Suprapubic skin (tissue), 4 donors: ENCODE data around the gene MAPK12. TPM values are rescaled to one million over a fixed set of nuclear protein-coding genes. Genes with fewer than 3 reads are reported as not detected.

Experiments used
- DNase-seq, 2 donors: peaks; one replicate each; pipeline ENCODE4 v3.0.0-alpha.2; 2019; ENCODE audit warnings: low spot score in 2 of 2
- H3K27ac ChIP-seq: fragments of 200-600 bp; sonication (generic); one replicate; pipeline ENCODE4 v1.5.1; 2019
- H3K27me3 ChIP-seq: fragments of 200-600 bp; sonication (generic); one replicate; pipeline ENCODE4 v1.5.1; 2019
- H3K36me3 ChIP-seq: fragments of 200-600 bp; sonication (generic); one replicate; pipeline ENCODE4 v1.5.1; 2019
- H3K4me1 ChIP-seq: fragments of 200-600 bp; sonication (generic); one replicate; pipeline ENCODE4 v1.5.1; 2019
- H3K4me3 ChIP-seq: fragments of 200-600 bp; sonication (generic); one replicate; pipeline ENCODE4 v1.5.1; 2019; ENCODE audit warnings: mild to moderate bottlenecking
- H3K9me3 ChIP-seq: fragments of 200-600 bp; sonication (generic); one replicate; pipeline ENCODE4 v1.5.1; 2019
- EP300 ChIP-seq: sonication (generic); formaldehyde crosslinking; IDR thresholded peaks from one replicate; pipeline ENCODE4 v1.6.1; 2017; ENCODE audit warnings: antibody characterized with exemption
- POLR2A ChIP-seq, 2 donors: fragments of 450-650 bp; IDR thresholded peaks; one replicate each; pipeline ENCODE4 v1.6.1; 2017; ENCODE audit warnings: antibody characterized with exemption in 2 of 2, mild to moderate bottlenecking in 2 of 2, moderate library complexity in 2 of 2
- POLR2AphosphoS5 ChIP-seq, 3 donors: sonication (generic); formaldehyde crosslinking; IDR thresholded peaks; one replicate each; pipeline ENCODE4 v1.6.1; 2017; ENCODE audit warnings: antibody characterized with exemption in 3 of 3
- WGBS: methylation state at CpG from one replicate; pipeline ENCODE4 v1.1.5; 2018; 5-methylcytosine and 5-hydroxymethylcytosine counted together
- total RNA-seq, 4 donors: library from RNA; depleted of rRNA; stranded (reverse); fragments of >200 nt; gene quantifications; one replicate each; pipeline ENCODE4 v1.1.0, GENCODE V29; 2016
- TF ChIP-seq, protein P1 (sequence below), 2 donors: fragments of 200-600 bp in 1 of 2; fragments of 450-650 bp in 1 of 2; sonication (generic) in 1 of 2; IDR thresholded peaks; one replicate each; pipeline ENCODE4 v1.5.1; 2016 to 2019; ENCODE audit warnings: antibody characterized with exemption in 2 of 2, mild to moderate bottlenecking in 1 of 2, moderate library complexity in 1 of 2

The MAPK12 gene
- total RNA-seq, 4 donors from 2014 or later, result 1.3 to 5.7 (median 3.3) TPM

DNA sequence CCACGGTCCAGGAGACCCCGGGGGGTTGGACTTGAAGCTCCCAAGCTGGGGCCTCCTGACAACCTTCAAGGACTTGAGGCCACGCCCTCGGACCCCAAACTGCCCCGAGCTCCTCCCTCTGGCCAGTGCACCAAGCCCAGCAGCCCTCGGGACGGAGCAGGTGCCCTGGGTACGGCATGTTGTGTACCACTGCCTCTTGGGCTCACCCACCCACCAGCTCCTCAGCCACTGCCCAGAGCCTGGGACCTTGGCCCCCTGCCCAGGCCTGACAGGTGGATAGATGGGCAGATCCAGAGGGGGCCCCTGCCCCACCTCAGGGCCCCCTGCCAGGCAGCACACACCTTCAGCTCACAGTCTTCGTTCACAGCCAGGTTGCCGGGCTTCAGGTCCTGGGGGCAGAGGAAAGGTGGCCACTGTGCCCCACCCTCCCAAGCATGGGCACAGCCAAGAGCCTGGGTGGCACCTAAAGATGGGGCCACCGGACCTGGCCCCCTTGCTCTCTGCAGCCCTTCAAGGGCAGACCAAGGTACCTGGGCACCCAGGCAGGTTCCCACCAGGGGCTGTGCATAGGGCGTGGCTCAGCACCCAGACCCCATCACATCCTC lies 5.1 kb downstream of the MAPK12 start:
- Histone ChIP-seq H3K36me3 (no peaks in the 10 kb centered on the region), H3K4me3 (no peak overlapping the region), H3K4me1 (peaks cover 18% of the 10 kb centered on the region), H3K9me3 (no peaks in the 10 kb centered on the region), H3K27ac (no peak overlapping the region), H3K27me3 (peaks cover 45% of the 10 kb centered on the region)
- TF ChIP-seq POLR2A (IDR thresholded peaks at IDR 0.05) (no peak), EP300 (no peak), POLR2AphosphoS5 (IDR thresholded peaks at IDR 0.05) (no peak)
- TF ChIP-seq, protein P1, sequence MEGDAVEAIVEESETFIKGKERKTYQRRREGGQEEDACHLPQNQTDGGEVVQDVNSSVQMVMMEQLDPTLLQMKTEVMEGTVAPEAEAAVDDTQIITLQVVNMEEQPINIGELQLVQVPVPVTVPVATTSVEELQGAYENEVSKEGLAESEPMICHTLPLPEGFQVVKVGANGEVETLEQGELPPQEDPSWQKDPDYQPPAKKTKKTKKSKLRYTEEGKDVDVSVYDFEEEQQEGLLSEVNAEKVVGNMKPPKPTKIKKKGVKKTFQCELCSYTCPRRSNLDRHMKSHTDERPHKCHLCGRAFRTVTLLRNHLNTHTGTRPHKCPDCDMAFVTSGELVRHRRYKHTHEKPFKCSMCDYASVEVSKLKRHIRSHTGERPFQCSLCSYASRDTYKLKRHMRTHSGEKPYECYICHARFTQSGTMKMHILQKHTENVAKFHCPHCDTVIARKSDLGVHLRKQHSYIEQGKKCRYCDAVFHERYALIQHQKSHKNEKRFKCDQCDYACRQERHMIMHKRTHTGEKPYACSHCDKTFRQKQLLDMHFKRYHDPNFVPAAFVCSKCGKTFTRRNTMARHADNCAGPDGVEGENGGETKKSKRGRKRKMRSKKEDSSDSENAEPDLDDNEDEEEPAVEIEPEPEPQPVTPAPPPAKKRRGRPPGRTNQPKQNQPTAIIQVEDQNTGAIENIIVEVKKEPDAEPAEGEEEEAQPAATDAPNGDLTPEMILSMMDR (IDR thresholded peaks at IDR 0.05), result no peak
- DNase-seq, result no peak
- WGBS, result 88% methylated on average over 6 of the region's 12 CpGs

DNA sequence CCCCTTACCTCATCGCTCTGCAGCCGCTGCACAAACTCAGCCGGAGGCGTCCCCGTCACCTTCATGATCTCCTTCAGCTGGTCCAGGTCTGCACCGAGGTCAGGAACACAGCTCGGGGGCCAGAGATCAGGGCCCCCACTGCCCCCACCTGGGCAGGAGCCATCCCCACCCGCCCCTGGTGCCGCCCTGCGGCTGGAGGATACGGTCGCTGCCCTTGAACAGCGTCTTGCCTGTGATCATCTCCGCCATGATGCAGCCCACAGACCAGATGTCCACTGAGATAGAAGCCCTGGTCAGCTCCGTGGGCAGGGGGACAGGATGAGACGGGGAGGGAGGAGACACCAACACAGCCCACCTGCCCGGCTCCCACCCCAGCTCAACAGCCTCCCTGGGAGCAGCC lies 5.9 kb downstream of the MAPK12 start:
- WGBS, result 90% methylated on average over 2 of the region's 17 CpGs
- DNase-seq, result no peak
- Histone ChIP-seq H3K27me3 (peaks cover 38% of the 10 kb centered on the region), H3K9me3 (no peaks in the 10 kb centered on the region), H3K4me3 (no peak overlapping the region), H3K27ac (no peak overlapping the region), H3K4me1 (peaks cover 19% of the 10 kb centered on the region), H3K36me3 (no peaks in the 10 kb centered on the region)
- no peak for TF ChIP-seq POLR2A (IDR thresholded peaks at IDR 0.05)
- TF ChIP-seq, protein P1 (IDR thresholded peaks at IDR 0.05), result no peak
- TF ChIP-seq POLR2AphosphoS5 (IDR thresholded peaks at IDR 0.05), result no peak
- TF ChIP-seq EP300, result no peak

DNA sequence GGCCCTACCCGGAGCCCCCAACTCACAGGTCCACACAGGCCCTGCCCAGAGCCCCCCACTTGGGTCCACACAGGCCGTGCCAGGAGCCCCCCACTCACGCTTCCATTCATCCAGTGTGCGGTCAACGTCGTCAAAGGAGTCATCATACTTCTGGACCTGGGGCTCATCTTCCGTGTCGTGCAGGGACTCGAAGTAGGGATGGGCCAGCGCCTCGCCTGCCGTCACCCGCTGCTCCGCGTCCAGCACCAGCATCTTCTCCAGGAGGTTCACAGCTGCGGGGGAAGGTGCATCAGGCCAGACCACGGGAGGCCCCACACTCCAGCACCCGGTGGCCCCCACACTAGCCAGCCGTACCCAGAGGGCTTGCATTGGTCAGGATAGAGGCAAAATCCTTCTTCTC lies 6.4 kb downstream of the MAPK12 start:
- DNase-seq, result no peak
- peaks cover 19% of the 10 kb centered on the region for H3K4me1 ChIP-seq
- TF ChIP-seq POLR2AphosphoS5 (IDR thresholded peaks at IDR 0.05) (no peak), EP300 (no peak), POLR2A (IDR thresholded peaks at IDR 0.05) (no peak)
- TF ChIP-seq, protein P1 (IDR thresholded peaks at IDR 0.05), result no peak
- H3K27ac ChIP-seq, result no peak overlapping the region
- 82% methylated on average over 11 of the region's 19 CpGs for WGBS
- H3K4me3 ChIP-seq, result no peak overlapping the region
- no peaks in the 10 kb centered on the region for H3K36me3 ChIP-seq
- H3K9me3 ChIP-seq, result no peaks in the 10 kb centered on the region
- H3K27me3 ChIP-seq, result peaks cover 33% of the 10 kb centered on the region

DNA sequence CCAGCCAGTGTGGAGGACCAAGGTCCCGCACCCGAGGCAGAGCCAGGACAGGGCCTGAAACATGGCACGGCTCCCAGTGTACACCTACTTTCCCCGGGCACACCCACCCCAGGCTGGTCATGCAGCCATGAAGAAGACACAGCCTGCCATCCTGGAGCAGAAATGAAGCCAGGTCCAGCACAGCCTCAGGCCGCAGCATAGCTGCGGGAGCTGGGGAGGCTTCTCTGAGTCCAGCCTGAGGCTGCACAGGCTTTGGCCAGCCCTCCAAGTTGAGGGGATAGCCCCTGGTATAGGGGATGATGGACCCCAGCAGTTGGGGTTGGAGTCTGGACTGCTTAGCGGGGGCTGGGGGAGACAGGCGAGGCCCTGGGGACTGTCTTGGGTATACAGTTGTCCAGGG lies 7.5 kb downstream of the MAPK12 start:
- no peak for TF ChIP-seq POLR2A (IDR thresholded peaks at IDR 0.05)
- no peak for TF ChIP-seq POLR2AphosphoS5 (IDR thresholded peaks at IDR 0.05)
- 76% methylated on average over 3 of the region's 8 CpGs for WGBS
- Histone ChIP-seq H3K9me3 (no peaks in the 10 kb centered on the region), H3K4me1 (peaks cover 30% of the 10 kb centered on the region), H3K36me3 (no peaks in the 10 kb centered on the region), H3K27me3 (peaks cover 21% of the 10 kb centered on the region), H3K4me3 (no peak overlapping the region), H3K27ac (no peak overlapping the region)
- no peak for DNase-seq

DNA sequence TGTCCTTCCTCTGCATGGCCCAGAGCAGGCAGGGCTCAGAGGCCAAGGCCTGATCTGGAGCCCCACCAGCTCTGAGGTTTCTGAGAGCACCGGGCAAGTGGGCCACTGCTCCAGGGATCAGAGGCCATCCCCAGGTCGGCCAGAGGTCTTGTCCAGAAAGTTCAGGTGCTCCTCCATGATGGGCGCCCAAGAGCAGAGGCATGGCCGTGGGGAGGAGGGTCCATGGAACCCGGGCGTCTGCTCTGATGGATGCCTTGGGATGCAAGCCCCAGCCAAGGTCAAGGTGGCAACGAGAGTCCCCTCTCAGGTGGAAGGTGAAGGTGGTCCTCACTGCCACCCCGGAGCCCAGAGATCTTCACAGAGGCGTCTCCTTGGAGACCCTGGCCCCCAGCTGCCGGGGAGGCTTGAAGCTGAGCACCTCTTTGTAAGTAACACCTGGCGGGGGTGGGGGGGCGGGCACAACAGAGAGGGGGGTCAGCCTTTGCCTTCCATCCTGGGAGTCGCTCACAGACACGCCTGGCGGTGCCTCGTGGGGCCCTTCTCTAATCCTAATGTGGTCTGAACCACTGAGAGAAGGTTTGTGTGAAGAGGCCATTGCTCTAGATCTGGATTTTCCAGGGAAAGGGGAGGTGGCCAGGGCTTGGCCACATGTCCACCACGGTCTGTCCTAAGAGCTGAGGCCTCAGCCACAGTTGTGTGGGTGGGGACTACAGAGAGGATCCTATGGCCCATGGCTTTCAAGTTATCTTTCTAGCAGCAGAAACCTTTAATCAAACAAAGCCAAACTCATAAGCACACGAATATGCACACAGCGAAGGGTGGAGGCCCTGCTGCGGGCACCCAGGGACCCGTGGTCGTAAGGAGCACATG lies 8.2 kb downstream of the MAPK12 start:
- Histone ChIP-seq H3K27ac (no peak overlapping the region), H3K9me3 (no peaks in the 10 kb centered on the region), H3K27me3 (peaks cover 16% of the 10 kb centered on the region), H3K4me3 (no peak overlapping the region), H3K36me3 (no peaks in the 10 kb centered on the region), H3K4me1 (peaks cover 37% of the 10 kb centered on the region)
- DNase-seq, result no peak
- WGBS, result 38% methylated on average over 1 of the region's 22 CpGs
- TF ChIP-seq POLR2A (IDR thresholded peaks at IDR 0.05) (no peak), EP300 (no peak)
- TF ChIP-seq, protein P1 (IDR thresholded peaks at IDR 0.05), result no peak
